Neural cell (in vitro differentiated cells): Measurements from ENCODE around the gene APPBP2.

Experiments used
- EP300 ChIP-seq: fragments of 450-650 bp; conservative IDR thresholded peaks from 2 replicates; pipeline ENCODE4 v1.6.1; 2014; ENCODE audit warnings: antibody characterized with exemption, mild to moderate bottlenecking, moderate library complexity; ENCODE audit not compliant: poor library complexity, severe bottlenecking
- EZH2 ChIP-seq: fragments of 200-600, 300-800 bp; shearing (Covaris generic), sonication (generic); IDR thresholded peaks from 2 replicates; pipeline ENCODE4 v1.6.1; 2014; ENCODE audit warnings: antibody characterized with exemption, low read length, borderline replicate concordance, mild to moderate bottlenecking; ENCODE audit not compliant: insufficient read depth, poor library complexity, severe bottlenecking
- MXI1 ChIP-seq: fragments of 450-650 bp; conservative IDR thresholded peaks from 2 replicates; pipeline ENCODE4 v1.6.1; 2014; ENCODE audit warnings: antibody characterized with exemption, mild to moderate bottlenecking; ENCODE audit not compliant: poor library complexity, severe bottlenecking
- POLR2AphosphoS5 ChIP-seq: IDR thresholded peaks from 2 replicates; pipeline ENCODE4 v1.6.1; 2012
- RAD21 ChIP-seq: fragments of 450-650 bp; conservative IDR thresholded peaks from 2 replicates; pipeline ENCODE4 v1.6.1; 2014; ENCODE audit warnings: antibody characterized with exemption, mild to moderate bottlenecking, moderate library complexity
- REST ChIP-seq: IDR thresholded peaks from 2 replicates; pipeline ENCODE4 v1.6.1; 2012; ENCODE audit warnings: borderline replicate concordance
- SMC3 ChIP-seq: fragments of 450-650 bp; conservative IDR thresholded peaks from 2 replicates; pipeline ENCODE4 v1.6.1; 2014; ENCODE audit warnings: antibody characterized with exemption, mild to moderate bottlenecking, moderate library complexity; ENCODE audit not compliant: poor library complexity
- TAF1 ChIP-seq: IDR thresholded peaks from 2 replicates; pipeline ENCODE4 v1.6.1; 2012; ENCODE audit warnings: low read depth
- TF ChIP-seq, protein P1 (sequence below): fragments of 450-650 bp; IDR thresholded peaks from 2 replicates; pipeline ENCODE4 v1.5.1; 2014; ENCODE audit warnings: antibody characterized with exemption, mild to moderate bottlenecking, moderate library complexity; ENCODE audit not compliant: poor library complexity, severe bottlenecking

DNA sequence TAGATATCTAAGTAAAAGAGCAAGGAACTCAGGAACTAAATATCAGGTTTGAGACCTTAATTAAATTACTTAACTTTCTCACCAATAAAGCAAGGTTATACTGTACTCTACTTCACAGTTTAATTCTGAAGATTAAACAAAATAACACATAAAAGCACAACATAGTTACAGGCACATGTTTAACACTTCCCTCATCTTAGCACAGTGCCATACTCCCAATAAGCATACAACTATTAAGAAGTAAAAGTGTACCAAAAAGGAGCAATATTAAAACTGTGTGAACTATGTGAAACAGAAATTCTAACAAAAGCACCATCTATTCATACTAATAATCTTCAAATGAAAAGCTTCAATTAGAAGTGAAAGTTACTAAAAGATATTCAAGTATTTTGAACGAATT, 2.2 kb downstream of the APPBP2 start:
- TF ChIP-seq, protein P1, sequence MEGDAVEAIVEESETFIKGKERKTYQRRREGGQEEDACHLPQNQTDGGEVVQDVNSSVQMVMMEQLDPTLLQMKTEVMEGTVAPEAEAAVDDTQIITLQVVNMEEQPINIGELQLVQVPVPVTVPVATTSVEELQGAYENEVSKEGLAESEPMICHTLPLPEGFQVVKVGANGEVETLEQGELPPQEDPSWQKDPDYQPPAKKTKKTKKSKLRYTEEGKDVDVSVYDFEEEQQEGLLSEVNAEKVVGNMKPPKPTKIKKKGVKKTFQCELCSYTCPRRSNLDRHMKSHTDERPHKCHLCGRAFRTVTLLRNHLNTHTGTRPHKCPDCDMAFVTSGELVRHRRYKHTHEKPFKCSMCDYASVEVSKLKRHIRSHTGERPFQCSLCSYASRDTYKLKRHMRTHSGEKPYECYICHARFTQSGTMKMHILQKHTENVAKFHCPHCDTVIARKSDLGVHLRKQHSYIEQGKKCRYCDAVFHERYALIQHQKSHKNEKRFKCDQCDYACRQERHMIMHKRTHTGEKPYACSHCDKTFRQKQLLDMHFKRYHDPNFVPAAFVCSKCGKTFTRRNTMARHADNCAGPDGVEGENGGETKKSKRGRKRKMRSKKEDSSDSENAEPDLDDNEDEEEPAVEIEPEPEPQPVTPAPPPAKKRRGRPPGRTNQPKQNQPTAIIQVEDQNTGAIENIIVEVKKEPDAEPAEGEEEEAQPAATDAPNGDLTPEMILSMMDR: no peak
- TF ChIP-seq REST (no peak), EP300 (no peak), POLR2AphosphoS5 (no peak), EZH2 (no peak), RAD21 (no peak), TAF1 (no peak), MXI1 (no peak), SMC3 (no peak)
